PC-9 (cell line): ENCODE data around the gene KRTAP4-2. TPM values are rescaled to one million over a fixed set of nuclear protein-coding genes. Genes with fewer than 3 reads are reported as not detected.

Experiments
- BruUV-seq: library from RNA; stranded (reverse); fragments of 400-500 nt; replicated peaks from 2 replicates; lab custom pipeline; 2021; lab: Mats Ljungman, UMichigan
- CTCF ChIA-PET: fragments of 300-600 bp; sonication (Branson Sonifier 250); formaldehyde crosslinking; loops from one replicate; lab custom pipeline; 2022; ENCODE audit warnings: antibody characterized with exemption; lab: Charles Lee
- POLR2A ChIA-PET: fragments of 300-600 bp; sonication (Branson Sonifier 250); formaldehyde crosslinking; loops from one replicate; lab custom pipeline; 2022; ENCODE audit warnings: antibody characterized with exemption; ENCODE audit not compliant: unreplicated experiment; lab: Charles Lee
- DNase-seq, 2 experiments: peaks; one replicate each; pipeline versions ENCODE4 v3.0.0 to v3.0.0-alpha.2; 2015 to 2022; ENCODE audit warnings: mixed read lengths in 1 of 2
- H2AFZ ChIP-seq: fragments of 200-600 bp; sonication (generic); 2 replicates; pipeline ENCODE4 v1.8.1; 2017; ENCODE audit warnings: antibody characterized with exemption
- H3F3A ChIP-seq: fragments of 200-600 bp; sonication (generic); 2 replicates; pipeline ENCODE4 v1.8.1; 2017; ENCODE audit warnings: antibody characterized with exemption, mild to moderate bottlenecking, low read depth; ENCODE audit not compliant: insufficient read depth
- H3K27ac ChIP-seq: fragments of 200-600 bp; sonication (generic); 2 replicates; pipeline ENCODE4 v1.6.1; 2016; ENCODE audit warnings: mixed run types
- H3K27me3 ChIP-seq: fragments of 200-600 bp; sonication (generic); 2 replicates; pipeline ENCODE4 v1.6.1; 2016; ENCODE audit warnings: low read depth, mixed run types; ENCODE audit not compliant: insufficient read depth
- H3K36me3 ChIP-seq: fragments of 200-600 bp; sonication (generic); 2 replicates; pipeline ENCODE4 v1.6.1; 2016; ENCODE audit warnings: low read depth, mixed run types
- H3K4me1 ChIP-seq: fragments of 200-600 bp; sonication (generic); replicated peaks from 2 replicates; pipeline ENCODE4 v1.6.1; 2016; ENCODE audit warnings: mixed run types; ENCODE audit not compliant: insufficient read depth
- H3K4me2 ChIP-seq: fragments of 200-600 bp; sonication (generic); 2 replicates; pipeline ENCODE4 v1.6.1; 2017; ENCODE audit warnings: mixed run types
- H3K4me3 ChIP-seq: fragments of 200-600 bp; sonication (generic); 2 replicates; pipeline ENCODE4 v1.6.1; 2016; ENCODE audit warnings: mixed run types
- H3K79me2 ChIP-seq: fragments of 200-600 bp; sonication (generic); 2 replicates; pipeline ENCODE4 v1.6.1; 2017; ENCODE audit warnings: low read depth, mixed run types
- H3K9me2 ChIP-seq: fragments of 200-600 bp; sonication (generic); 2 replicates; pipeline ENCODE4 v1.8.1; 2017; ENCODE audit warnings: mild to moderate bottlenecking; ENCODE audit not compliant: insufficient read depth
- H3K9me3 ChIP-seq: fragments of 200-600 bp; sonication (generic); 2 replicates; pipeline ENCODE4 v1.8.1; 2016; ENCODE audit warnings: low read depth; ENCODE audit not compliant: insufficient read depth
- H4K20me1 ChIP-seq: fragments of 200-600 bp; sonication (generic); 2 replicates; pipeline ENCODE4 v1.8.1; 2017; ENCODE audit not compliant: insufficient read depth
- CTCF ChIP-seq: fragments of 200-600 bp; sonication (generic); conservative IDR thresholded peaks from 2 replicates; pipeline ENCODE4 v1.6.1; 2017; ENCODE audit warnings: mixed run types, antibody characterized with exemption, mild to moderate bottlenecking, moderate library complexity
- EZH2 ChIP-seq: fragments of 200-600 bp; sonication (generic); IDR thresholded peaks from 2 replicates; pipeline ENCODE4 v1.8.0; 2017; ENCODE audit warnings: antibody characterized with exemption, low read depth
- intact Hi-C: fragments of 100-400 bp; cut with micrococcal nuclease; formaldehyde crosslinking; loops from one replicate; pipeline ENCODE4 v1.10.0; 2022; ENCODE audit not compliant: unreplicated experiment
- total RNA-seq: library from RNA; stranded (reverse); gene quantifications from 2 replicates; pipeline ENCODE4 v1.2.3, GENCODE V29; 2021

KRTAP4-2 gene
- total RNA-seq, 1 experiment from 2014 or later, result not detected

GRCh38 chr17:41153856-41154255, 24.2 kb downstream of the KRTAP4-2 start:
- Histone ChIP-seq H3K4me2 (no peak overlapping the region), H2AFZ (no peak overlapping the region), H4K20me1 (no peaks in the 10 kb centered on the region), H3K4me1 (no peaks in the 10 kb centered on the region), H3K36me3 (no peaks in the 10 kb centered on the region), H3F3A (no peaks in the 10 kb centered on the region), H3K9me2 (no peaks in the 10 kb centered on the region), H3K27me3 (no peaks in the 10 kb centered on the region), H3K4me3 (no peak overlapping the region), H3K27ac (no peak overlapping the region), H3K79me2 (no peaks in the 10 kb centered on the region), H3K9me3 (peaks cover 3% of the 10 kb centered on the region; the same call in 1 of the 2 replicates)
- CTCF ChIA-PET, result no interaction called here
- no TSS peak for BruUV-seq
- intact Hi-C loops, result no loop called here
- TF ChIP-seq EZH2 (no peak), CTCF (no peak)
- POLR2A ChIA-PET, result no interaction called here
- no peak for DNase-seq

- peaks cover 3% of the 10 kb centered on the region; the same call in 1 of the 2 replicates for H3K9me3 ChIP-seq
- H3K4me2 ChIP-seq, result no peak overlapping the region
- no peaks in the 10 kb centered on the region for H3F3A ChIP-seq
- TF ChIP-seq CTCF (no peak), EZH2 (no peak)
- intact Hi-C loops, result no loop called here
- no peaks in the 10 kb centered on the region for H3K36me3 ChIP-seq
- no peaks in the 10 kb centered on the region for H4K20me1 ChIP-seq
- no peaks in the 10 kb centered on the region for H3K27me3 ChIP-seq
- no peak overlapping the region for H3K4me3 ChIP-seq
- no peak overlapping the region for H2AFZ ChIP-seq
- ChIA-PET CTCF (no interaction called here), POLR2A (no interaction called here)
- no peaks in the 10 kb centered on the region for H3K79me2 ChIP-seq
- H3K27ac ChIP-seq, result no peak overlapping the region
- no TSS peak for BruUV-seq
- no peaks in the 10 kb centered on the region for H3K4me1 ChIP-seq
- H3K9me2 ChIP-seq, result no peaks in the 10 kb centered on the region
- no peak for DNase-seq
Measured at GRCh38 chr17:41151525-41151924, 26.5 kb downstream of the KRTAP4-2 start.

- CTCF ChIA-PET, result no interaction called here
- no peaks in the 10 kb centered on the region for H3K4me1 ChIP-seq
- H4K20me1 ChIP-seq, result no peaks in the 10 kb centered on the region
- intact Hi-C loops, result no loop called here
- no peak overlapping the region for H3K27ac ChIP-seq
- H2AFZ ChIP-seq, result no peak overlapping the region
- no peaks in the 10 kb centered on the region for H3F3A ChIP-seq
- no TSS peak for BruUV-seq
- peaks cover 3% of the 10 kb centered on the region; the same call in 1 of the 2 replicates for H3K9me3 ChIP-seq
- no peaks in the 10 kb centered on the region for H3K36me3 ChIP-seq
- H3K79me2 ChIP-seq, result no peaks in the 10 kb centered on the region
- POLR2A ChIA-PET, result no interaction called here
- TF ChIP-seq CTCF (no peak), EZH2 (no peak)
- no peak overlapping the region for H3K4me2 ChIP-seq
- no peak for DNase-seq
- no peak overlapping the region for H3K4me3 ChIP-seq
- H3K27me3 ChIP-seq, result no peaks in the 10 kb centered on the region
- no peaks in the 10 kb centered on the region for H3K9me2 ChIP-seq
Measured at GRCh38 chr17:41150026-41150425, 28.0 kb downstream of the KRTAP4-2 start.
